ENCODE data around the gene TRIM25.

TRIM25 gene

GRCh38 chr17:56893503-56893902 lies 20.3 kb downstream of the TRIM25 start:
- DNase-seq, result no peak

GRCh38 chr17:56892333-56892732 lies 21.5 kb downstream of the TRIM25 start:
- DNase-seq, result no peak

GRCh38 chr17:56891751-56892150 lies 22.1 kb downstream of the TRIM25 start:
- peak; percentile 81 for DNase-seq

- no peak for DNase-seq
Observed at GRCh38 chr17:56890906-56891674, 22.8 kb downstream of the TRIM25 start.

GRCh38 chr17:56890390-56890789 lies 23.5 kb downstream of the TRIM25 start:
- no peak for DNase-seq

- DNase-seq, result no peak
Observed at GRCh38 chr17:56887552-56888467, 26.0 kb downstream of the TRIM25 start.

GRCh38 chr17:56887105-56887504 lies 26.7 kb downstream of the TRIM25 start:
- no peak for DNase-seq

GRCh38 chr17:56886288-56886731 lies 27.5 kb downstream of the TRIM25 start:
- DNase-seq, result no peak

GRCh38 chr17:56885312-56885657 lies 28.6 kb downstream of the TRIM25 start:
- DNase-seq, result no peak

GRCh38 chr17:56884483-56885311 lies 29.2 kb downstream of the TRIM25 start:
- no peak for DNase-seq

- no peak for DNase-seq
Observed at GRCh38 chr17:56883616-56884015, 30.2 kb downstream of the TRIM25 start.

- no peak for DNase-seq
Observed at GRCh38 chr17:56881685-56882295, 32.1 kb downstream of the TRIM25 start.

- no peak for DNase-seq
Observed at GRCh38 chr17:56880571-56880970, 33.3 kb downstream of the TRIM25 start.

- no peak for DNase-seq
Observed at GRCh38 chr17:56880133-56880532, 33.7 kb downstream of the TRIM25 start.

GRCh38 chr17:56879280-56879679 lies 34.6 kb downstream of the TRIM25 start:
- no peak for DNase-seq

GRCh38 chr17:56876766-56877179 lies 37.1 kb downstream of the TRIM25 start:
- no peak for DNase-seq

- no peak for DNase-seq
Observed at GRCh38 chr17:56870081-56870651, 43.7 kb downstream of the TRIM25 start.

GRCh38 chr17:56868716-56869115 lies 45.1 kb downstream of the TRIM25 start:
- DNase-seq, result no peak

GRCh38 chr17:56867948-56868376 lies 45.9 kb downstream of the TRIM25 start:
- no peak for DNase-seq

- DNase-seq, result no peak
Observed at GRCh38 chr17:56866496-56866895, 47.4 kb downstream of the TRIM25 start.

GRCh38 chr17:56866076-56866475 lies 47.8 kb downstream of the TRIM25 start:
- no peak for DNase-seq

GRCh38 chr17:56863974-56864373 lies 49.9 kb downstream of the TRIM25 start:
- DNase-seq, result no peak
